Measurements from ENCODE around the gene RNASE9. TPM values are rescaled to one million over a fixed set of nuclear protein-coding genes. Genes with fewer than 3 reads are reported as not detected.
"Not testable (repeated sequence)": the region's sequence is repeated elsewhere in the genome, so short reads cannot be mapped to it uniquely, and the experiment has no call there.

RNASE9 gene
- total RNA-seq, 1 donor from 2014 or later = not detected

- Mint-ChIP-seq H3K27me3 (ENCODE audit: insufficient read depth) (no peaks in the 10 kb centered on the region), H3K9me3 (peaks cover 11% of the 10 kb centered on the region), H3K4me1 (ENCODE audit: low read depth) (no peaks in the 10 kb centered on the region), H3K36me3 (ENCODE audit: low read depth) (peaks cover 1% of the 10 kb centered on the region), H3K4me3 (no peak overlapping the region), H3K27ac (no peak overlapping the region)
- intact Hi-C loops (cut with micrococcal nuclease) = no loop called here
- DNase-seq (ENCODE audit: low spot score) = no peak
These were observed 7.5 kb upstream of the RNASE9 start for GRCh38 chr14:20568393-20568792.

- H3K27ac Mint-ChIP-seq; H3K4me3 Mint-ChIP-seq; H3K27me3 Mint-ChIP-seq (ENCODE audit: insufficient read depth); intact Hi-C loops (cut with micrococcal nuclease); H3K36me3 Mint-ChIP-seq (ENCODE audit: low read depth); DNase-seq (ENCODE audit: low spot score); H3K4me1 Mint-ChIP-seq (ENCODE audit: low read depth): not testable (repeated sequence)
- peaks cover 11% of the 10 kb centered on the region for H3K9me3 Mint-ChIP-seq
These were observed 6.4 kb upstream of the RNASE9 start for GRCh38 chr14:20567199-20567598.

GRCh38 chr14:20564501-20564997 is 3.7 kb upstream of the RNASE9 start:
- DNase-seq (ENCODE audit: low spot score) = no peak
- H3K4me3 Mint-ChIP-seq = no peak overlapping the region
- intact Hi-C loops (cut with micrococcal nuclease) = no loop called here
- peaks cover 11% of the 10 kb centered on the region for H3K9me3 Mint-ChIP-seq
- no peaks in the 10 kb centered on the region for H3K27me3 Mint-ChIP-seq (ENCODE audit: insufficient read depth)
- H3K36me3 Mint-ChIP-seq (ENCODE audit: low read depth) = peaks cover 1% of the 10 kb centered on the region
- no peak overlapping the region for H3K27ac Mint-ChIP-seq
- no peaks in the 10 kb centered on the region for H3K4me1 Mint-ChIP-seq (ENCODE audit: low read depth)

- H3K9me3 Mint-ChIP-seq = peaks cover 6% of the 10 kb centered on the region
These were observed 3.1 kb upstream of the RNASE9 start for GRCh38 chr14:20563971-20564370.

GRCh38 chr14:20559461-20559904 is 1.4 kb downstream of the RNASE9 start:
- peaks cover 2% of the 10 kb centered on the region for H3K27me3 Mint-ChIP-seq (ENCODE audit: insufficient read depth)
- no peak overlapping the region for H3K4me3 Mint-ChIP-seq
- no peaks in the 10 kb centered on the region for H3K36me3 Mint-ChIP-seq (ENCODE audit: low read depth)
- H3K4me1 Mint-ChIP-seq (ENCODE audit: low read depth) = no peaks in the 10 kb centered on the region
- no peak for DNase-seq (ENCODE audit: low spot score)
- no peaks in the 10 kb centered on the region for H3K9me3 Mint-ChIP-seq
- intact Hi-C loops (cut with micrococcal nuclease) = no loop called here
- H3K27ac Mint-ChIP-seq = no peak overlapping the region

More at GRCh38 chr14:20563971-20564370, 3.1 kb upstream of the RNASE9 start:
- no peak overlapping the region for H3K27ac Mint-ChIP-seq
- peaks cover 1% of the 10 kb centered on the region for H3K36me3 Mint-ChIP-seq (ENCODE audit: low read depth)
- intact Hi-C loops (cut with micrococcal nuclease) = no loop called here
- H3K4me1 Mint-ChIP-seq (ENCODE audit: low read depth) = no peaks in the 10 kb centered on the region
- no peak for DNase-seq (ENCODE audit: low spot score)
- no peaks in the 10 kb centered on the region for H3K27me3 Mint-ChIP-seq (ENCODE audit: insufficient read depth)
- no peak overlapping the region for H3K4me3 Mint-ChIP-seq

GRCh38 chr14:20557212-20557542 is 3.7 kb downstream of the RNASE9 start:
- H3K4me3 Mint-ChIP-seq = no peak overlapping the region
- H3K27ac Mint-ChIP-seq = no peak overlapping the region
- intact Hi-C loops (cut with micrococcal nuclease) = no loop called here
- peaks cover 2% of the 10 kb centered on the region for H3K27me3 Mint-ChIP-seq (ENCODE audit: insufficient read depth)
- H3K4me1 Mint-ChIP-seq (ENCODE audit: low read depth) = no peaks in the 10 kb centered on the region
- H3K9me3 Mint-ChIP-seq = no peaks in the 10 kb centered on the region
- DNase-seq (ENCODE audit: low spot score) = no peak
- H3K36me3 Mint-ChIP-seq (ENCODE audit: low read depth) = no peaks in the 10 kb centered on the region

GRCh38 chr14:20556500-20557211 is 4.2 kb downstream of the RNASE9 start:
- Mint-ChIP-seq H3K4me1 (ENCODE audit: low read depth) (no peaks in the 10 kb centered on the region), H3K9me3 (no peaks in the 10 kb centered on the region), H3K27me3 (ENCODE audit: insufficient read depth) (peaks cover 2% of the 10 kb centered on the region), H3K27ac (no peak overlapping the region), H3K4me3 (no peak overlapping the region), H3K36me3 (ENCODE audit: low read depth) (no peaks in the 10 kb centered on the region)
- no peak for DNase-seq (ENCODE audit: low spot score)
- intact Hi-C loops (cut with micrococcal nuclease) = no loop called here

- intact Hi-C loops (cut with micrococcal nuclease) = no loop called here
These were observed 5.0 kb downstream of the RNASE9 start for GRCh38 chr14:20555845-20556244.

GRCh38 chr14:20553024-20553423 is 7.8 kb downstream of the RNASE9 start:
- Mint-ChIP-seq H3K27me3 (ENCODE audit: insufficient read depth) (peaks cover 2% of the 10 kb centered on the region), H3K4me1 (ENCODE audit: low read depth) (no peaks in the 10 kb centered on the region), H3K4me3 (no peak overlapping the region), H3K36me3 (ENCODE audit: low read depth) (no peaks in the 10 kb centered on the region), H3K27ac (no peak overlapping the region), H3K9me3 (no peaks in the 10 kb centered on the region)
- no peak for DNase-seq (ENCODE audit: low spot score)
- intact Hi-C loops (cut with micrococcal nuclease) = no loop called here

More at GRCh38 chr14:20555845-20556244, 5.0 kb downstream of the RNASE9 start:
- Mint-ChIP-seq H3K27ac (no peak overlapping the region), H3K36me3 (ENCODE audit: low read depth) (no peaks in the 10 kb centered on the region), H3K4me1 (ENCODE audit: low read depth) (no peaks in the 10 kb centered on the region), H3K9me3 (no peaks in the 10 kb centered on the region), H3K4me3 (no peak overlapping the region), H3K27me3 (ENCODE audit: insufficient read depth) (peaks cover 2% of the 10 kb centered on the region)
- DNase-seq (ENCODE audit: low spot score) = no peak

- Mint-ChIP-seq H3K9me3 (no peaks in the 10 kb centered on the region), H3K4me3 (no peak overlapping the region), H3K27me3 (ENCODE audit: insufficient read depth) (peaks cover 4% of the 10 kb centered on the region), H3K27ac (no peak overlapping the region), H3K4me1 (ENCODE audit: low read depth) (no peaks in the 10 kb centered on the region), H3K36me3 (ENCODE audit: low read depth) (no peaks in the 10 kb centered on the region)
- intact Hi-C loops (cut with micrococcal nuclease) = no loop called here
- no peak for DNase-seq (ENCODE audit: low spot score)
These were observed 9.2 kb downstream of the RNASE9 start for GRCh38 chr14:20551606-20552005.

- Mint-ChIP-seq H3K4me3 (no peak overlapping the region), H3K4me1 (ENCODE audit: low read depth) (no peaks in the 10 kb centered on the region), H3K27ac (no peak overlapping the region), H3K36me3 (ENCODE audit: low read depth) (no peaks in the 10 kb centered on the region), H3K9me3 (no peaks in the 10 kb centered on the region), H3K27me3 (ENCODE audit: insufficient read depth) (peaks cover 4% of the 10 kb centered on the region)
- DNase-seq (ENCODE audit: low spot score) = no peak
- intact Hi-C loops (cut with micrococcal nuclease) = no loop called here
These were observed 9.9 kb downstream of the RNASE9 start for GRCh38 chr14:20550926-20551325.

- intact Hi-C loops (cut with micrococcal nuclease) = no loop called here
- Mint-ChIP-seq H3K36me3 (ENCODE audit: low read depth) (no peaks in the 10 kb centered on the region), H3K4me1 (ENCODE audit: low read depth) (no peaks in the 10 kb centered on the region), H3K9me3 (no peaks in the 10 kb centered on the region), H3K4me3 (no peak overlapping the region), H3K27ac (no peak overlapping the region), H3K27me3 (ENCODE audit: insufficient read depth) (peaks cover 6% of the 10 kb centered on the region)
- no peak for DNase-seq (ENCODE audit: low spot score)
These were observed 12.3 kb downstream of the RNASE9 start for GRCh38 chr14:20548414-20549158.

- H3K27me3 Mint-ChIP-seq (ENCODE audit: insufficient read depth) = peaks cover 10% of the 10 kb centered on the region
- intact Hi-C loops (cut with micrococcal nuclease) = no loop called here
- no peak overlapping the region for H3K27ac Mint-ChIP-seq
- no peak overlapping the region for H3K4me3 Mint-ChIP-seq
- H3K36me3 Mint-ChIP-seq (ENCODE audit: low read depth) = no peaks in the 10 kb centered on the region
- no peaks in the 10 kb centered on the region for H3K9me3 Mint-ChIP-seq
- DNase-seq (ENCODE audit: low spot score) = no peak
- H3K4me1 Mint-ChIP-seq (ENCODE audit: low read depth) = no peaks in the 10 kb centered on the region
These were observed 14.0 kb downstream of the RNASE9 start for GRCh38 chr14:20546877-20547276.

All from activated T-helper 1 cell treated with anti-CD3 and anti-CD28 coated beads, Interleukin-12 subunit alpha, Interleukin-12 subunit beta, Interleukin-2, Interleukin-4 antibody, amounts not matched to agents 30 ng/mL and 10 ng/mL and 1 ng/mL, durations not matched to agents 14 hours and 24 hours and 36 hours (primary cell).